ENCODE measurements around the gene POGK.
A peak's percentile ranks its signal among the peaks of the same experiment; 100 is the strongest.
"Not testable (repeated sequence)": the region's sequence is repeated elsewhere in the genome, so short reads cannot be mapped to it uniquely, and the experiment has no call there.

POGK gene

GRCh38 chr1:166838766-166839599 lies at the start of gene POGK:
POGK (plus strand) TSS chr1:166839475; CDS start chr1:166840957, 1,482 bp downstream.
- Histone ChIP-seq H3K4me3 (peak within 1 kb of the TSS; percentile 52 to 85 (median 74)), H3K27ac (peak within 1 kb of the TSS; percentile 56 to 99 (median 93))

DNA sequence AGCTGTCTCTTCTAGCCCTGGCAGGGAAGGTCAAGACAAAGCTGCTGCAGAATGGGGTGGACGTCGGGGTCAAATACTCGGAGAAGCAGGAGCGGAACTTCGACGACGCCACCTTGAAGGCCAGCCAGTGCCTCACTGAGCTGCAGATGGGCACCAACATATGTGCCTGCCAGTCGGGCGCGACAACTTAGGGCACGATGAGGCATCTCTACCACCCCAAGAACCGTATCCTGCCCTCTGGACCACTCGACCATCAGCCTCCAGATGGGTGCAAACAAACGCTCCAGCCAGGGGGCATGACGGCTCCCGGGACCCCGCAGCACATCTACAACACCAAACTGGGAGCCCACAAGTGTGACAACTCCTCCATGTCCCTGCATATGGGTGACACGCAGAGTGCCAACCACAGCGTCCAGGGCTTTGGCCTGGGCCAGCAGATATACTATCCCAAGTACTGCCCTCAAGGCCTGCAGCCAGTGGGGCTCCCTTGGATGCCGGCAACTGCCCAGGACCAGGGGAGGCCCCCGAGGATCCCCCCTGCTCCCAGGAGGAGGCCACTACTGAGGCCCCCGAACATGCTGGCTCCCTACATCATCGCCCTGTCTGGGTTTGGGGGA lies 42.5 kb upstream of the POGK start:
- no peak overlapping the region for H3K4me3 ChIP-seq
- H3K27ac ChIP-seq, result no peak overlapping the region

DNA sequence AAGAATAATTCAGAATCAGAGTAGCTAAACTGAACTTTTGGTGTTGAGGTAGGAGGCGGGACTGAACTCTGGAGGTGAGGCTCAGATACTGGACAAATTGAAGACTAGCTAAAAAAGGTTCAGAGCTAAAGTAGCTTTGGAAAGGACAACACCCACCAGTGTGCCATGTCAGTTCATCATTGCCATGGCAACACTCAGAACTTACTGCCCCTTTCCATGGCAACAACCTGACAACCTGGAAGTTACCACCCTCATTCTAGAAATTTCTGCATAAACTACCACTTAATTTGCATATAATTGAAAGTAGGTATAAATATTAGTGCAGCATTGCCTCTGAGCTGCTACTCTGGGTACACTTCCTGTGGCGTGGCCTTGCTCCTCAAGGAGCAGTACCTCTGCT lies 30.3 kb upstream of the POGK start:
- no peak overlapping the region for H3K27ac ChIP-seq
- no peak overlapping the region for H3K4me3 ChIP-seq

DNA sequence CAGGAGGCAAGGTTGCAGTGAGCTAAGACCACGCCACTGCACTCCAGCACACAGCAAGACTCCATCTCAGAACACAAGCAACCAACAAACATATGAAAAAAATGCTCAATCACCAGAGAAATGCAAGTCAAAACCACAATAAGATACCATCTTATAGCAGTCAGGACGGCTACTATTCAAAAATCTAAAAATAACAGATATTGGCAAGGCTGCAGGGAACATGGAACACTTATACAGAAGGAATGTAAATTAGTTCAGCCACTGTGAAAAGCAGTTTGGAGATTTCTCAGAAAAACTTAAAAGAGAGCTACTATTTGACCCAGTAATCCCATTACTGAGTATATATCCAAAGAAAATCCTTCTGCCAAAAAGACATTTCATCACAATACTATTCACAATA lies 27.6 kb upstream of the POGK start:
- H3K27ac ChIP-seq, result no peak overlapping the region

DNA sequence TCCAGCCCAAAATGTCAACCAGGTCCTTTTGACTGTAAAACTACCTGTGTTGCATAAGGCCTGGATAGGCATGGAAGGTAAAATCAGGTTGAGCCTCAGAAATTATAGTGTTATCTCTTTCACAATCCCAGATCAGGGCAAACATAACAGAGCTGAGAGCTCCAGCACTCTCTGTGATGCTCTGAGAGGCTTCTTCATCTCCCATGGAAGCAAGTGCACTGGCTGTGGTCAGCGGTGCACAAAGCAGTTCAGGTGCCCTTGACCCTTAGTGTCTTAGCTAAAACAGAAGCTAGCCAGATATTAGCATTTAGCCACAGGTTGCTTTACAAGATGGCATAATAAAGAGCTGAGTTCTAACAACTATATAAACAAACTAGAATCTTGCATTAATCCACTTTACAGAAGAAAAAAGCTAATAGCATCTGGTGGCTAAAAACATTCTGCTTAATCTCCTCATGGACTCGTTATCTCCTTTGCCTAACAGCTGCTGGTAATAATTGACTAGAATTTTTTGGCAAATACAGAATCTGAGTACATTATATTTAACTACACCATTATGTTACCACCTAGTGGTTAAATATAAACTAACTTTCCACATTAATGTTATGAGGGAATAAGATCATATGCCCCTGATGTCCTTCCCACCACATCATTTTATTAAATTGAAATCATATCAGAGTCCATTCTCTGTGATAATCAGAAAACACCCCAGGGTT lies 25.6 kb upstream of the POGK start:
- no peak overlapping the region for H3K27ac ChIP-seq
- no peak overlapping the region for H3K4me3 ChIP-seq

More for the DNA sequence above, 27.6 kb upstream of the POGK start:
- H3K4me3 ChIP-seq, result no peak overlapping the region

DNA sequence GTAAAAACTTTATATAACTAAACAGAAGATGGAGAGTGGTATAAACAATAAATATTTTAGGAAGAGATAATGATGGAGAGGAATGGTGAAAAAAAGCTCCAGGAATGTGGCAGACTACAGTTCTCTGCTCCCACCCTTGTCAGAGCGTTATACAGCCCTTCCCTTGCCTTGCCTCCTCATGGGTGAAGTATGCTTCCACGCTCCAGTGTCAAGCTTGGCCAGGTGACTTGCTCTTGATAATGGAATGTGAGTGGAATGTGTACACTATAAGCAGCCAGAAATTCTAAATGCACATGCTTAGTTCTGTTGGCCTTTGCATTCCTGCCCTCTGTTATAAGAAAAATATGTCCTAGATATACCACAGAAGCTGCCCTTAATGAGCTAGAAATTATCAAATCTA lies 24.7 kb upstream of the POGK start:
- Histone ChIP-seq H3K4me3 (no peak overlapping the region), H3K27ac (no peak overlapping the region)

DNA sequence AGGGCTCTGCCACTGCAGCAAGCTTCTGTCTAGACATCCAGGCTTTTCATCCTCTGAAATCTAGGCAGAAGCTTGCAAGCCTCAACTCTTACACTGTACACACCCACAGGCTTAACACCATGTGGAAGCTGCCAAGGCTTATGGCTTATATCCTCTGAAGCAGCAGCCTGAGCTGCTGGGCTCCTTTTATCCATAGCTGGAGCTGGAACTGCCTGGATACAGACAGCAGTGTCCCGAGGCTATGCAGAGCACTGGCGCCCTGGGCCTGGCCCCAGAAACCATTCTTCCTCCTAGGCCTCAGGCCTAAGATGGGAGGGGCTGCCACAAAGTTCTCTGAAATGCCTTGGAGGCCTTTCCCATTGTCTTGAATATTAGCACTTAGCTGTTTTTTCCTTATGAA lies 19.3 kb upstream of the POGK start:
- Histone ChIP-seq H3K4me3 (no peak overlapping the region), H3K27ac (no peak overlapping the region)

GRCh38 chr1:166822385-166822784 lies 16.9 kb upstream of the POGK start:
- Histone ChIP-seq H3K27ac (no peak overlapping the region), H3K4me3 (no peak overlapping the region)

DNA sequence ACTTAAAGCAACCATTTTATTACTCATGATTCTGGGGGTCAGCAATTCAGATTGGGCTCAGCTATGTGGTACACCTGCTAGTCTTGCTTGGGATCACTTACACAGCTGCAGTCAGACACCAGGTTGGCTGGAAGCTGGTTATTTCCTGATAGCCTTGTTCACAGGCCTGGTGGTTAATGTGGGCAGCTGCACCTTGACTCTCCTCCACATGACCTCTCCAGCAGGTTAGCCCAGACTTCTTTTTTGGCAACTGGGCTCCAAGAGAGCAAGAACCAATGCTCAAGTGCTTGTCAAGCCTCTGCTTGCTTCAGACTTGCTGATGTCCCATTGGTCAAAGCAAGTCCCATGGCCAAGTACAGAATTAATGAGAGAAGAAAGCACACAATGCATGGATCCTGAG lies 11.8 kb upstream of the POGK start:
- H3K27ac ChIP-seq, result no peak overlapping the region
- H3K4me3 ChIP-seq, result no peak overlapping the region

- H3K27ac ChIP-seq, H3K4me3 ChIP-seq: not testable (repeated sequence)
These were observed 9.5 kb upstream of the POGK start for GRCh38 chr1:166829762-166830161.

DNA sequence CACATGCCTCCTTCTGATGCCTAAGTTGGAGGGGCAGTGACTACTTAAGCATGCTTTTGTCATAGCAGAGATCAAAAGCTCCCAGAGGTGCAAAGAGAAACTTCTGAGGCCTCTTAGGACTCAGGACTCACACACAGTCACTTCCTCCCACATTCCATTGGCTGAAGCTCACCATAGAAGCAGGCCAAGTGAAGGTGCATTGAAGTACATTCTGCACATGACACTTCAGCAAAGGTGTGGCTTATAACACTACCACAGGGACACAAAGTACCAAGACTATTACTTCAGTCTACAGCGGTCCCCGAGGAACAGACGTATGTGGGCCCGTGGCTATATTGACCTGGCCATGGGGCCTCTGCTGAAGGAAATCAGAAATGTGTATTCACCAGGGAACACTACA lies 2.5 kb upstream of the POGK start:
- Histone ChIP-seq H3K4me3 (no peak overlapping the region), H3K27ac (no peak overlapping the region)

GRCh38 chr1:166839600-166840308 lies 479 bp downstream of the POGK start:
- Histone ChIP-seq H3K27ac (peak overlapping the region; percentile 56 to 99 (median 93)), H3K4me3 (peak overlapping the region; percentile 52 to 85 (median 74))

GRCh38 chr1:166840309-166841274 lies 1.3 kb downstream of the POGK start:
- Histone ChIP-seq H3K27ac (peak overlapping the region in 20 of 21 experiments; percentile 8 to 97 (median 86)), H3K4me3 (peak overlapping the region; percentile 52 to 85 (median 74))

- Histone ChIP-seq H3K27ac (peak overlapping the region in 1 of 21 experiments; percentile 51), H3K4me3 (no peak overlapping the region)
These were observed 4.0 kb downstream of the POGK start for GRCh38 chr1:166843322-166843721.

DNA sequence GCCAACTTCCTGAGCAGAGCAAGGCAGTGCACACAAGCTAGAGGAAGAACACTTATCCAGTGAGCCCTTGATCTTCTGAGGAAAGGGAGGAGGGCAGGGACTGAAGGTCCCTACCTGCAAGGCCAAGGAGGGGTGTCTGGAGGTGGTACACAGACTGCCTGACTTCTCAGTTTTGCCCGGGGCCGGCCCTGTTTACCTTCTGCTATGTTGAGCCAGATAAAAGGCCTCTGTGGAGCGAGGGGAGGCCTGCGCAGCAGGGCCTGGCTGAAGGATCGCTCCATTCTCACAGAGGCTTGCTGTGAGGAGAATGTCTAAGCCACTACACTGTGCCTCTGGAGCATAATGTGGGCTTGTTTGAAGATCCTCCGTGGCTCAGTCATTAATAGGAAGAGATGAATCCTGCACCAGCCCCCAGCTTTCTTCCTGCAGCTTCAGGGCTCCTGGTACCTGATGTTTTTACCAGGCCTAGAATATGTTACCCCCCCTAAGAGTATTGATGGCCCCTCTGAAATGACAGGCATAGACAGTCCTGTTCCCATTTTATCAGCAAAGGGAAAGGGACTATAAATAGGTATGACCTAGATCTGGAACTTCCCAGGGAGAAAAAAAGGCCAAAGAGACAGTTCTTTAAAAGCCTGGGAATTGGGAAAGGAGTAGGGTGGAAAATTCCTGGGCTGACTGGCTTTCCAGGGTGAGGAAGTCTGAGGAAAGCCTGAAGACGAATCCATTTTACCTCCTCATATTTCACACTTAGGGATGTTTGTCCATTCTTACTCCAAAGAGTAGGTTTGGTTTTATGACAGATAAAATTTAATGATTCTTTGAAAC lies 4.7 kb downstream of the POGK start:
- peak overlapping the region in 1 of 21 experiments; percentile 51 for H3K27ac ChIP-seq
- no peak overlapping the region for H3K4me3 ChIP-seq

GRCh38 chr1:166844791-166845190 lies 5.5 kb downstream of the POGK start:
- peak overlapping the region in 2 of 21 experiments; percentile 10 to 30 for H3K27ac ChIP-seq
- H3K4me3 ChIP-seq, result no peak overlapping the region

DNA sequence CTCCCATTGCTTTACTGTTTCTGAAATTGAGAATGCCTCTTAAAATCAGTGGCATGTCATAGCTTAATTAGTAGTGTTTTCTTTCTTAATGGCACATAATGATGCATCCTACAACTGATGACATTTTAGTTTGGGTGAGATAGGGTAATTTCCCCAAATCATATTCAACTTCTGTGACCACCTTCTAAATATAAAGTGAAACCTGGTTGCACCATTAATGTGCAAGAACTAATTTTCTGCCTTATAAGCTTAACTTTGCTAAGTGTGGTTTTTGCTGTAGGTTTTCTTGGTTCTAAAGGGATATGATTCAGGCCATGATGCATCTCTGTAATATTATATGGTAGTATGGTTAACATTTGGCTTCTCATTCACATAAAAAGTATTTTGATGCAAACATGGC lies 8.9 kb downstream of the POGK start:
- Histone ChIP-seq H3K4me3 (no peak overlapping the region), H3K27ac (no peak overlapping the region)

GRCh38 chr1:166849135-166849534 lies 9.9 kb downstream of the POGK start:
- Histone ChIP-seq H3K27ac (no peak overlapping the region), H3K4me3 (no peak overlapping the region)
